Left lung (tissue), 10 donors: ENCODE results near the gene JADE3. TPM values are rescaled to one million over a fixed set of nuclear protein-coding genes. Genes with fewer than 3 reads are reported as not detected.
A peak's percentile ranks its signal among the peaks of the same experiment; 100 is the strongest.

Source experiments
- ATAC-seq: fragments of 200-7000 bp; cut with Tn5 transposase; one replicate; pipeline ENCODE4 v1.9.1; 2020; ENCODE audit warnings: moderate library complexity
- DNase-seq, 4 donors: peaks; one replicate each; pipeline ENCODE4 v3.0.0-alpha.2; 2013 to 2020
- H3K27ac ChIP-seq, 2 donors: fragments of 200-600 bp; sonication (generic) in 1 of 2; one replicate each; pipeline versions ENCODE4 v1.5.0 to v1.8.0; 2020 to 2021
- H3K27me3 ChIP-seq, 2 donors: fragments of 200-600 bp; sonication (generic) in 1 of 2; one replicate each; pipeline versions ENCODE4 v1.5.0 to v1.8.0; 2020 to 2021
- H3K36me3 ChIP-seq, 2 donors: fragments of 200-600 bp; sonication (generic) in 1 of 2; one replicate each; pipeline versions ENCODE4 v1.5.0 to v1.8.0; 2020 to 2021
- H3K4me1 ChIP-seq, 2 donors: fragments of 200-600 bp; one replicate each; pipeline ENCODE4 v1.8.0; 2021
- H3K4me3 ChIP-seq, 2 donors: fragments of 200-600 bp; sonication (generic) in 1 of 2; one replicate each; pipeline versions ENCODE4 v1.5.0 to v1.8.0; 2020 to 2021; ENCODE audit warnings: mild to moderate bottlenecking in 1 of 2
- H3K9me3 ChIP-seq, 2 donors: fragments of 200-600 bp; sonication (generic) in 1 of 2; one replicate each; pipeline versions ENCODE4 v1.5.0 to v1.8.0; 2020 to 2021
- intact Hi-C, 2 donors: fragments of 100-400 bp; cut with DNase I; formaldehyde crosslinking; loops; one replicate each; pipeline versions ENCODE4 v1.11.2 to v1.14.2; 2022
- polyA plus RNA-seq, 6 donors: library from polyadenylated mRNA; unstranded; fragments of 120-200 nt; gene quantifications; one replicate each; pipeline ENCODE4 v1.2.1, GENCODE V29; 2013; ENCODE audit not compliant: insufficient read length in 6 of 6
- total RNA-seq, 2 donors: library from RNA; stranded (reverse); fragmentation: NEBNext Ultra II Directional; extraction: Animal tissue kit (Norgen Biotek cat#: 25700); gene quantifications; one replicate each; pipeline ENCODE4 v1.2.1, GENCODE V29; 2021
- TF ChIP-seq, protein P1 (sequence below), 2 donors: fragments of 200-600 bp; sonication (generic) in 1 of 2; IDR thresholded peaks; one replicate each; pipeline versions ENCODE4 v1.5.0 to v1.8.0; 2021; ENCODE audit warnings: antibody characterized with exemption in 2 of 2
- donor health status: DM: no; HTN: yes; CAD: no.
- donor health status: DM: no; HTN: no; CAD: no.

Gene JADE3
- total and polyA plus RNA-seq, 8 donors, result 8.3 to 17.3 (median 15.2) TPM

DNA sequence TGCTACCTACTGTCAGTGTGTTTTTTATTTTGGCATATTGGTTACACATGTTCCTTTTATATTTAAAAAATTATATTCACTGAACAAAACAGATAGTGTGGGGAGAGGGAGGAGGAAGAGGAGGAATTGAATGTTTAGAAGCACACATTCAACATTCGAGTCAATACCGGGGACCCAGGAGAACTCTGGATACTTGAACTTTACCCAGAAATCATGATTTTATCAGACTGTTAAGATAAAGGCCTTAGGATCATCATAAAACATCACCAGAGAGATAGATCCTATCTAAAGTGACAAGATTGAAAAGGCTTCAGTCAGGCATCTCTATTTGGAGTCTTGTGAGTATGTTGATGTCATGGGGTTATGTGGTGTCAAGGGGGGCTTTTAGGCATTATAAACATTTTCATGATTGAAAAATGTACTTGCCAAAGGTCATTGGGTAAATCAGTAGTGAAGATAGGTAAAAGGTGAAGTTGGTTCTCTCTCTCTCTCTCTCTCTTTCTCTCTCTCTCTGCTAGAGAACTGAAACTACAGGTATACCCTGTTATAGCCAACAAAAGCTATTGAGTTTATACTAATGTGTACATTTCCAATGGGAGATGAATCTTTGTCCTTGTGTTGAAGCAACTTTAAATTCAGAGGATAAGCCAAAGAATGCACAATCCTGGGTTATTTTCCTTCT lies 149.2 kb downstream of the JADE3 start:
- TF ChIP-seq, protein P1, sequence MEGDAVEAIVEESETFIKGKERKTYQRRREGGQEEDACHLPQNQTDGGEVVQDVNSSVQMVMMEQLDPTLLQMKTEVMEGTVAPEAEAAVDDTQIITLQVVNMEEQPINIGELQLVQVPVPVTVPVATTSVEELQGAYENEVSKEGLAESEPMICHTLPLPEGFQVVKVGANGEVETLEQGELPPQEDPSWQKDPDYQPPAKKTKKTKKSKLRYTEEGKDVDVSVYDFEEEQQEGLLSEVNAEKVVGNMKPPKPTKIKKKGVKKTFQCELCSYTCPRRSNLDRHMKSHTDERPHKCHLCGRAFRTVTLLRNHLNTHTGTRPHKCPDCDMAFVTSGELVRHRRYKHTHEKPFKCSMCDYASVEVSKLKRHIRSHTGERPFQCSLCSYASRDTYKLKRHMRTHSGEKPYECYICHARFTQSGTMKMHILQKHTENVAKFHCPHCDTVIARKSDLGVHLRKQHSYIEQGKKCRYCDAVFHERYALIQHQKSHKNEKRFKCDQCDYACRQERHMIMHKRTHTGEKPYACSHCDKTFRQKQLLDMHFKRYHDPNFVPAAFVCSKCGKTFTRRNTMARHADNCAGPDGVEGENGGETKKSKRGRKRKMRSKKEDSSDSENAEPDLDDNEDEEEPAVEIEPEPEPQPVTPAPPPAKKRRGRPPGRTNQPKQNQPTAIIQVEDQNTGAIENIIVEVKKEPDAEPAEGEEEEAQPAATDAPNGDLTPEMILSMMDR (IDR thresholded peaks at IDR 0.05), result no peak
- H3K4me1 ChIP-seq, result no peaks in the 10 kb centered on the region
- DNase-seq (no peak), ATAC-seq (no peak)
- H3K27ac ChIP-seq, result no peak overlapping the region
- no peaks in the 10 kb centered on the region for H3K36me3 ChIP-seq
- H3K4me3 ChIP-seq, result no peak overlapping the region
- intact Hi-C loops, result no loop called here
- peaks cover 0 to 4% of the 10 kb centered on the region in 2 donors for H3K27me3 ChIP-seq
- H3K9me3 ChIP-seq, result no peaks in the 10 kb centered on the region

DNA sequence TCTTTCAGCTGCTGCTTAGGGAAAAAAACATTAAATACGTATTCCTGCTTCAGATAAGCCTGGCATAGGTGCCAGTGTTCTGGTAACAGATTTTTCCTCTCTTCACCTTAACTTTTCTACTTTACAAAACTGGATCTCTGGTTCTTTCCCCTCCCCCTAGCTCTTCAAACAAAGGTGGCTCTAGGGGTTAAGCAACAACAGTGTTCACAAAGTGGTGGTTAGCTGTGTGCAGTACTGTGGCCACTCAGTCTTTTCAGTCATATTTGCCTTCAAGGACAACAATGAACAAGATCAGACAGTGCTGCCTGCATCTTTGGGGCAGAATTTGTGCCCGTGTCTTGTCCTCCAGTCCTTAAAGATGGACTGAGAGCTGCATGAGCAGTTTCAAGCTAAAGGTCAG lies 151.0 kb downstream of the JADE3 start:
- H3K27me3 ChIP-seq, result peaks cover 0 to 4% of the 10 kb centered on the region in 2 donors
- ATAC-seq (no peak), DNase-seq (no peak)
- no peaks in the 10 kb centered on the region for H3K4me1 ChIP-seq
- intact Hi-C loops, result no loop called here
- TF ChIP-seq, protein P1 (IDR thresholded peaks at IDR 0.05), result no peak
- no peaks in the 10 kb centered on the region for H3K9me3 ChIP-seq
- H3K27ac ChIP-seq, result no peak overlapping the region
- no peaks in the 10 kb centered on the region for H3K36me3 ChIP-seq
- no peak overlapping the region for H3K4me3 ChIP-seq

- Histone ChIP-seq H3K4me1 (no peaks in the 10 kb centered on the region), H3K4me3 (no peak overlapping the region), H3K27me3 (no peaks in the 10 kb centered on the region), H3K27ac (no peak overlapping the region), H3K9me3 (no peaks in the 10 kb centered on the region), H3K36me3 (no peaks in the 10 kb centered on the region)
- TF ChIP-seq, protein P1 (IDR thresholded peaks at IDR 0.05), result no peak
- intact Hi-C loops, result no loop called here
- no peak for DNase-seq
- ATAC-seq, result no peak
These were observed 156.0 kb downstream of the JADE3 start for GRCh38 chrX:47068214-47068613.

DNA sequence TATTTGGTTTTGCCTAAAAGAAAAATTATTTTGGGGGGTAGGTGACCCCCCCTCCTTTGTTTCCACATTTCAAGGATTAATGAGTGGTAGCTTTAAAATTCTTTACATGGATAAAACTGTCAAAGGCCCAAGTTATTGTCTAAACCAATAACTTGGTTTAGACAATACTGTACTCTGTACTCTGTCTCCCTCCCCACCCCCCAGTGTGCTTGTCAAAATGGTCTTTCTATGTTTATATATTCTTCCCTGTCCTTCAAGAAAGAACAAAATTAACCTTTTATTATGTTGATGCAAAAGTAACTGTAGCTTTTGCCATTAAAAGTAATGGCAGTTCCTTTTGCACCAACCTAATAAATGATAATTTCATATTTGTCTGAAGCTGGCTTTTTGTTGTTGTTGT lies 156.5 kb downstream of the JADE3 start:
- ATAC-seq (no peak), DNase-seq (no peak)
- no peaks in the 10 kb centered on the region for H3K9me3 ChIP-seq
- H3K27ac ChIP-seq, result no peak overlapping the region
- TF ChIP-seq, protein P1 (IDR thresholded peaks at IDR 0.05), result no peak
- H3K36me3 ChIP-seq, result no peaks in the 10 kb centered on the region
- H3K27me3 ChIP-seq, result no peaks in the 10 kb centered on the region
- intact Hi-C loops, result no loop called here
- no peak overlapping the region for H3K4me3 ChIP-seq
- no peaks in the 10 kb centered on the region for H3K4me1 ChIP-seq

- peak within 1 kb of the TSS in 1 of 2 donors; percentile 26 for H3K27ac ChIP-seq
- no peaks in the 10 kb centered on the region for H3K36me3 ChIP-seq
- TF ChIP-seq, protein P1 (IDR thresholded peaks at IDR 0.05), result no peak
- H3K4me1 ChIP-seq, result no peaks in the 10 kb centered on the region
- ATAC-seq, result peak; percentile 75
- DNase-seq, result peak in 1 of 4 donors; percentile 58
- intact Hi-C loops, result no loop called here
- peak within 1 kb of the TSS; percentile 16 to 23 for H3K4me3 ChIP-seq
- no peaks in the 10 kb centered on the region for H3K9me3 ChIP-seq
- no peaks in the 10 kb centered on the region for H3K27me3 ChIP-seq
These were observed 166.2 kb downstream of the JADE3 start, which contains the start of gene RGN for GRCh38 chrX:47078129-47079043. Gene RGN (plus strand): TSS chrX:47078443. CDS start chrX:47081145, 2,702 bp downstream.
